GM12878 (cell line): ENCODE measurements around the gene STKLD1. TPM values are rescaled to one million over a fixed set of nuclear protein-coding genes. Genes with fewer than 3 reads are reported as not detected.

Source experiments
- ATAC-seq: fragments of 200-7000 bp; cut with Tn5 transposase; 3 replicates; pipeline ENCODE4 v1.9.1; 2020; ENCODE audit warnings: mild to moderate bottlenecking, moderate library complexity
- BruUV-seq: library from RNA; stranded (reverse); fragments of 400-500 nt; replicated peaks from 2 replicates; lab custom pipeline; 2021; lab: Mats Ljungman, UMichigan
- CTCF ChIA-PET: fragments of 300-600 bp; sonication (Branson Sonifier 250); formaldehyde crosslinking; extraction: SDS; loops from one replicate; lab custom pipeline; 2021; ENCODE audit warnings: inconsistent platforms; lab: Yijun Ruan, JAX
- POLR2A ChIA-PET: fragments of 350-600 bp; formaldehyde crosslinking; extraction: SDS; loops from one replicate; lab custom pipeline; 2021; ENCODE audit warnings: inconsistent platforms; lab: Charles Lee
- RAD21 ChIA-PET: fragments of 300-600 bp; sonication (Branson Sonifier 250); formaldehyde crosslinking; loops from one replicate; lab custom pipeline; 2023; ENCODE audit warnings: antibody characterized with exemption; ENCODE audit not compliant: unreplicated experiment; lab: Charles Lee
- SMC1A ChIA-PET: fragments of 300-600 bp; sonication (Branson Sonifier 250); formaldehyde crosslinking; loops from one replicate; lab custom pipeline; 2023; ENCODE audit not compliant: unreplicated experiment, uncharacterized antibody; lab: Charles Lee
- DNase-seq: peaks from one replicate; pipeline ENCODE4 v3.0.0-alpha.2; 2011; ENCODE audit warnings: low read depth, low spot score
- FAIRE-seq: peaks from 3 replicates; lab custom pipeline; 2011; peaks lifted over from hg19 to GRCh38; lab: Jason Lieb, UNC
- H2AFZ ChIP-seq: 2 replicates; pipeline ENCODE4 v1.6.0; 2011; ENCODE audit warnings: low read depth, low read length, control low read depth; ENCODE audit not compliant: control insufficient read depth
- H3K27ac ChIP-seq: 2 replicates; pipeline ENCODE4 v1.5.1; 2011; ENCODE audit warnings: control low read depth; ENCODE audit not compliant: control insufficient read depth, insufficient read depth
- H3K27me3 ChIP-seq, 2 experiments: replicated peaks in 1 of 2; 2 replicates each; pipeline versions ENCODE4 v1.6.0 to v1.6.1; 2011; ENCODE audit warnings: low read length in 1 of 2; ENCODE audit not compliant: control insufficient read depth in 2 of 2, insufficient read depth in 2 of 2
- H3K36me3 ChIP-seq, 2 experiments: 2 replicates each; pipeline ENCODE4 v1.5.1; 2011; ENCODE audit warnings: low read length in 1 of 2; ENCODE audit not compliant: control insufficient read depth in 2 of 2, insufficient read depth in 2 of 2
- H3K4me1 ChIP-seq: 2 replicates; pipeline ENCODE4 v1.6.1; 2011; ENCODE audit warnings: mild to moderate bottlenecking, low read length, moderate library complexity, mixed read lengths; ENCODE audit not compliant: control insufficient read depth, insufficient read depth
- H3K4me2 ChIP-seq: 2 replicates; pipeline ENCODE4 v1.6.0; 2011; ENCODE audit warnings: control low read depth; ENCODE audit not compliant: control insufficient read depth, insufficient read depth
- H3K4me3 ChIP-seq: fragments of 200-600 bp; sonication (generic); 2 replicates; pipeline ENCODE4 v1.5.1; 2016
- H3K79me2 ChIP-seq: 2 replicates; pipeline ENCODE4 v1.6.0; 2011; ENCODE audit warnings: low read length; ENCODE audit not compliant: control insufficient read depth, insufficient read depth
- H3K9ac ChIP-seq: 2 replicates; pipeline ENCODE4 v1.8.0; 2011; ENCODE audit warnings: low read length, control low read depth, mixed read lengths; ENCODE audit not compliant: control insufficient read depth, insufficient read depth
- H3K9me3 ChIP-seq: replicated peaks from 3 replicates; pipeline ENCODE4 v1.5.1; 2011; ENCODE audit warnings: mild to moderate bottlenecking, low read length; ENCODE audit not compliant: control insufficient read depth, insufficient read depth
- H4K20me1 ChIP-seq: 2 replicates; pipeline ENCODE4 v1.6.0; 2011; ENCODE audit not compliant: control insufficient read depth, insufficient read depth
- ASH2L ChIP-seq: fragments of 300-600, 200-600 bp; sonication (generic); IDR thresholded peaks from 2 replicates; pipeline ENCODE4 v1.6.1; 2017; ENCODE audit warnings: low read depth, mild to moderate bottlenecking, borderline replicate concordance
- POLR2A ChIP-seq: IDR thresholded peaks from 2 replicates; pipeline ENCODE4 v1.6.1; 2011; ENCODE audit warnings: low read depth, mild to moderate bottlenecking, low read length
- POLR2AphosphoS2 ChIP-seq: IDR thresholded peaks from 2 replicates; pipeline ENCODE4 v1.6.1; 2011; ENCODE audit warnings: low read depth, mild to moderate bottlenecking, low read length, improper control_type of control experiment, moderate library complexity
- SPI1 ChIP-seq: IDR thresholded peaks from 2 replicates; pipeline ENCODE4 v1.6.1; 2011; ENCODE audit warnings: low read depth, mild to moderate bottlenecking, low read length, moderate library complexity, borderline replicate concordance; ENCODE audit not compliant: insufficient read depth
- YBX1 ChIP-seq: fragments of 450-650 bp; IDR thresholded peaks from 2 replicates; pipeline ENCODE4 v1.6.1; 2016; ENCODE audit warnings: antibody characterized with exemption
- WGBS: methylation state at CpG from one replicate; pipeline ENCODE4 v1.1.6; 2016; ENCODE audit warnings: low lambda C conversion rate; ENCODE audit not compliant: insufficient replicate concordance, insufficient coverage; ENCODE audit errors: missing lambda C conversion rate; 5-methylcytosine and 5-hydroxymethylcytosine counted together
- in situ Hi-C: fragments of 300-500 bp; cut with MboI; formaldehyde crosslinking; loops from 9 replicates; pipeline ENCODE4 v1.14.3; 2018; ENCODE audit warnings: mixed read lengths
- intact Hi-C: fragments of 100-400 bp; cut with micrococcal nuclease; formaldehyde crosslinking; loops from one replicate; pipeline ENCODE4 v1.14.2; 2022; ENCODE audit not compliant: unreplicated experiment
- polyA plus RNA-seq, 11 experiments: library from polyadenylated mRNA; depleted of rRNA in 4 of 11; unstranded in 6 of 11; stranded (reverse) in 5 of 11; fragments of >200 nt; fragmentation: Nextera tagmentation in 4 of 11; fragmentation: Illumina TruSeq in 1 of 11; extraction: Ambion mirVana in 4 of 11; extraction: Trizol in 1 of 11; gene quantifications; 1 replicate in 1 of 11; 2 replicates in 10 of 11; pipeline versions ENCODE4 v1.2.1 to v1.2.3, GENCODE V29; 2011 to 2016; ENCODE audit warnings: inconsistent platforms in 2 of 11, missing spikeins in 2 of 11, low read depth in 1 of 11
- total RNA-seq, 4 experiments: library from RNA; depleted of rRNA in 3 of 4; stranded (reverse); fragments of >200 nt in 3 of 4; fragmentation: Illumina TruSeq in 1 of 4; extraction: Trizol in 1 of 4; gene quantifications; 2 replicates each; pipeline versions ENCODE4 v1.2.1 to v1.2.3, GENCODE V29; 2013 to 2021

STKLD1 gene
- total and polyA plus RNA-seq, 10 of the 15 experiments (the other 5 are each of a cell fraction or from before 2014, with no cell fraction given) = 0.07 to 0.40 (median 0.29) TPM; not detected in 4

DNA sequence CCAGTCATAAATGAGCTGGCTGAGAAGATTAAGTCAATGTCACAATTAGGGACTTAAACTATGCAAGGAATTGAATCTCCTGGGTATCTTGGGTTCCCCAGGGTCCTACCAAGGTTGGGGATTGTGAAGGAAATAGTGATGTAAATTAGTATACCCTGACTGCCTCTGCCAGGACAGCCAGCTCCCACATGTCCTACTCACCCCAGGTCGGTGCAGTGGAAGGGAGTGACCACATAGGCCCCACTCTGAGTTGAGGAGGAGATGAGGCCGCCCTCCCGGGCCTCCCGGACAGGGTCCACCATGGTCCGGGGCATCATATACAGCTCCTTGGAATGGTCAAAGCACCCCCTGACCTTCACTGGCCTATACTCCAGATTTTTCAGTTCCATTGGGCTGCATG, 22.6 kb upstream of the STKLD1 start:
- peaks cover 43% of the 10 kb centered on the region for H3K79me2 ChIP-seq
- POLR2A ChIA-PET = interaction anchor here (1.0 kb wide), 1 partner anchor 23 kb away, joined by 3 read pairs; the partner anchor contains the start of gene STKLD1
- no peak for DNase-seq

DNA sequence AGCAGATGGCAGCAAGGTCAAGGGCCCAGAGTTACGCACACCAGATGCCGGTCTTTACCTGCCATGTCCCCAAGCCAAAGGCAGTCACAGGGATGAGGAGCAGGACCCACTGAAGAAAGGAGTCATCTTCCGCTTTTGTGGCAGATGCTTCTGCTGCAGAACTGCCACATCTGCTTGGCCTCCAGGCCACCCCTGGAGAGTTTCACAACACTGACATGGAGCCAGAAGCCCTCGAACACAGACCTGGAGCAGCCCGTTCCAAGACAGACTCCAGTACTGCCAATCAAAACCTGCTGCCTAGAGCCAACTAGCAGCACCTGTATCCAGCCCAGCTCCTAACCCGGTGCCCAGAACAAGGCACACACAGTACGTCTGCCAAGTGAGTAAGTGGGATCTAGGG, 21.4 kb upstream of the STKLD1 start:
- no peak for ATAC-seq
- Histone ChIP-seq H3K4me1 (peaks cover 4% of the 10 kb centered on the region), H3K4me2 (no peak overlapping the region), H3K27me3 (no peaks in the 10 kb centered on the region), H3K27ac (no peak overlapping the region), H4K20me1 (no peaks in the 10 kb centered on the region; the same call in 1 of the 2 replicates), H3K9me3 (no peaks in the 10 kb centered on the region), H3K36me3 (peaks cover 19 to 34% of the 10 kb centered on the region in 2 experiments), H3K79me2 (peaks cover 30% of the 10 kb centered on the region), H3K4me3 (peak overlapping the region; percentile 91; the same call in 1 of the 2 replicates), H2AFZ (no peak overlapping the region), H3K9ac (no peak overlapping the region)
- no peak for FAIRE-seq
- ChIA-PET POLR2A (interaction anchor here (1.1 kb wide), 1 partner anchor 20 kb away, joined by 3 read pairs; no protein-coding TSS in a partner anchor), RAD21 (no interaction called here), CTCF (interaction anchor here (3.1 kb wide), 1 partner anchor 17 kb away, joined by 16 read pairs; no protein-coding TSS in a partner anchor), SMC1A (no interaction called here)
- TF ChIP-seq ASH2L = no peak
- TF ChIP-seq SPI1 = no peak
- peak; percentile 40 for TF ChIP-seq POLR2A
- in situ Hi-C loops = no loop called here
- intact Hi-C loops = no loop called here
- BruUV-seq = no TSS peak
- no peak for DNase-seq
- 92% methylated on average over 7 of the region's 7 CpGs for WGBS

More for the DNA sequence above, 22.6 kb upstream of the STKLD1 start:
- no peak overlapping the region for H3K9ac ChIP-seq
- no peak overlapping the region for H3K27ac ChIP-seq
- H3K4me1 ChIP-seq = peaks cover 6% of the 10 kb centered on the region
- BruUV-seq = no TSS peak
- H3K4me2 ChIP-seq = no peak overlapping the region
- H4K20me1 ChIP-seq = no peaks in the 10 kb centered on the region; the same call in 1 of the 2 replicates
- FAIRE-seq (no peak), ATAC-seq (no peak)
- SMC1A ChIA-PET = no interaction called here
- H3K27me3 ChIP-seq = no peaks in the 10 kb centered on the region
- H3K4me3 ChIP-seq = no peak overlapping the region
- no peaks in the 10 kb centered on the region for H3K9me3 ChIP-seq
- intact Hi-C loops (no loop called here), in situ Hi-C loops (no loop called here)
- TF ChIP-seq YBX1 (no peak), POLR2AphosphoS2 (0 out of 2 replicates have a peak, but pooled peaks have one; percentile 5), POLR2A (peak; percentile 43; the same call in 1 of the 2 replicates)
- TF ChIP-seq, all 136 proteins: peak for 2
- no peak overlapping the region for H2AFZ ChIP-seq
- WGBS = 88% methylated on average over 5 of the region's 5 CpGs
- peaks cover 22 to 43% of the 10 kb centered on the region in 2 experiments for H3K36me3 ChIP-seq
- ChIA-PET RAD21 (no interaction called here), CTCF (interaction anchor here (1.0 to 1.1 kb wide), 2 partner anchors 21 to 25 kb away, joined by 3 to 4 read pairs; no protein-coding TSS in a partner anchor)
